ENCODE data around the gene RTP3.
"Not testable (repeated sequence)": the region's sequence is repeated elsewhere in the genome, so short reads cannot be mapped to it uniquely, and the experiment has no call there.

The RTP3 gene

DNA sequence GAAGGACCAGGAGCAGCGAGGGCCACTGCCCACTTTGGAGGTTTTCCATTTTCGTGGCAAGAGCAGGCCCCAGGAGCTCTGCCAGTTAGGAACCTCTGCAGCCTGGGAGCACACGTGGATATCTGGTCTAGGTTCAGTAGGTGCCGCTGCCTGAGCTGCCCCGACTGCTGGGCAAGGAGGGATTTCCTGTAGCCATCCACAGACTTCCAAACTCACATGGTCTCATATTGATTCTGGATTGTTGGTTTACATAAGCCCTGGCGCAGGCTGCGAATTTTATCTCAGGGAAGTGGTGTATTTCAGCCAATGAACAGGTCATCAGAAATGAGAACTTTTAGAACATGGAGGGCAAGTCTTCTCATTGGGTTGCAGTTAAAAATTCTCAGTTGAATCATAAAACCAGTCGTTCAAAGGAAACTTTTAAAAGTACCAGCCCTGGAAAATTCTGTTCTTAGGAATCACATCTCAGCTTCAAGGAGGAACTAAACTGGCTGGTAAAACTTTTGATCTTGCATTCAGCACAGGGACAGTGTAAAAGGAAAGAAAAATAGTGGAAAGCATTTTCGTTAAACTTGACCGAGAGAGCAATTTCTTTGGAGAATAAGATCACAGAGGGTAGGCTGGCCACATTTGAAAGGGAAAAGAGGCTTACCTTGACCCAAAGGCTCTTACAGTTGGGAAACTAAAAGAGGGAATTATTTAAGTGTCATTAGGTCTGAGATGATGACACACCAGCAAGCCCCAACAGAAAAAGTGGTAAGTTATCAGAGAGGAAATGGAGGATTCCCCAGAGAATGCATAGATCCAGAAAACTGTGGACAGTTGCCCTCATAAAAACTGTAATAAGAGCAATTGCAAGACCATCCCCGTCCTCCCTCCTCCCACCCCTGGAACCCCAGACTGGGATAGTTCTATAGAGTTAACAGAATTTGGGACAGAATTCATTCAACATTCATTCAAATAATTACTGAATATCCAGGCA is 6.4 kb upstream of the RTP3 start:
- DNase-seq (ENCODE audit: low read depth): no peak

DNA sequence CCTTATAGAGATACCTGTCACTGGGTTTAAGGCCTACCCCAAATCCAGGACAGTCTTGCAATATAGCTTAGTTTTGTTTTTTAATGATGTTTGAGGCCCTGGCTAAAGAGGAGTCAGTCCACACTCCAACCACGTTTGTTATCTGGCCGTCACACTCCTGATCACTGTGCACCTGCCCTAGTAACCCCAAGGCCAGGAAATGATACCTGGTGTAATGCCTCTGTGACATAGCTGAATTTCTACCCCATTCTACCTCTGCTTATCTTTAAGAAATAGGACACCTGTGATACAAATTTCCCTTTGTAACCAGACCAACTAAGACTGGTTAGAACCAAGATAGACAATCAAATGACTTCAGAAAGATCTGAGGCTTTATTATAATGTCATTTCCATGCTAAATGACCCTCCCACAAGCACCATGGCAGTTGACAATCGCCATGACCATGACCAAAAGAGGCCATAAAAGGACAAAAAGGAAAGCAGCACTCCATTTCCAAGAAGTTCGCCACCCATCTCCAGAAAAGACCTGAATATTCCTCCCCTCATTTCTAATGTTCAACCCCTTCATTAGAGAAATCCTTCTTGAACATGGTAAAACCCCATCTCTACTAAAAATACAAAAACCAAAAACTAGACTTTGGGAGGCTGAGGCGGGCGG is 4.8 kb upstream of the RTP3 start:
- no peak for DNase-seq (ENCODE audit: low read depth)

- DNase-seq (ENCODE audit: low read depth): not testable (repeated sequence)
Measured at GRCh38 chr3:46494491-46494890, 3.3 kb upstream of the RTP3 start.

DNA sequence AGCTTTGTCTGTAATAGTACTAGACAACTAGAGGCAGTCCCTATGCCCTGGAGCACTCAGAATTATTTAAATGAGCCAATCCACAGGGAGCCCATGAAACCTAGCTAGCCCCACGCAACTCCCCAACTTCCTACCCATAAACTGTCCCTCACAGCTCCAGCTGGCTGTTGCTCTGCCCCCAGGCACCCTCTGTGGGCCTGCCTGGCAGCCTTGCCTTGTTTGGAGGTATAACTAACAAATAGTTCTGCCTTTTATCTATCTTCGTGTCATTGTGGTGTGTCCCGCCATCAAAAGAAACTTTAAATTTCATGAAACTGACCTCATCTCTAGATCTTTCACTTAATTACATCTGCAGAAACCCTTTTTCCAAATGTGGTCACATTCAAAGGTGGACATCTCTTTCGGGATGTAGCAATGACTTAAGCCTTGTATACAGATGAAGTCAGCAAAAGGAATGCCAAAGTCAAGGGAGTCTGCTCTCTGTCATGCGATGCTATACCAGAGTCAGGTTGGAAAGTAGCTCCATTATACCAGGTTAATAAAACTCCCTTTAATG is 1.8 kb upstream of the RTP3 start:
- DNase-seq (ENCODE audit: low read depth): no peak

DNA sequence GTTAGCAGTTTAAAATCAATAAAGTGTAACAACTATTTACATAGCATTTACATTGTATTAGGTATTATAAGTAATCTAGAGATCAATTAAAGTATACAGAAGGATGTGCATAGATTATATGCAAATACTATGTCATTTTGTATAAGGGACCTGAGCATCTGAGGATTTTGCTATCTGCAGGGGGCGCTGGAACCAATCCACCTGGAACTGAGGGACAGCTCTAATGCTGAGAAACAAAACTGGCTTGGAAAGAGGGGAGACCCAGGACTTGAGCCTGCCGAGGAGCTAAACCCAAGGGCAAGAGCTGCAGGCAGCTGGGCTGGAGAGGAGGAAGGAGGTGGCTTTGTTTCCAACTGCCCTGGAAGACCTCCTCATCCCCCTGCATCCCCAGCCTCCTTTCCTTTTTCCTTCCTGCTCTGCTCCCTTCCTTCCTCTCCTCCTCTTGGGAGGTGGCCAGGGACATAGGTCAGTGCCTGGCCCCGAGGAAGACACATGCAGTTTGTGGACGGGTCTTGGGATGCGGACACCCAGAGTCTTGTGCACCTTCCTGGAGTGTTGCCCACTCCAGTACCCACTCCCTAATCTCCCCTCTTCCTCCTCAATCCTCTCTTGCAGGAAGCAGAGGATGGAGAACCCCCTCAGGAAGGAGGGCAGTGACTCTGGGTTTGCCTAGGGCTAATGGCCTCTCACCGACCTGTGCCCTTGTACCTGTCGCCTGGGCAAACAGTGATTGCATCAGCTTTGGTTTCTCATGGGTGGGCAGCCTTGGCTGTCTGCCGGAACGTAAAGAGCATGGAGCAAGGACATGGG is 825 bp upstream of the RTP3 start:
- peak; percentile 36 for DNase-seq (ENCODE audit: low read depth)

- DNase-seq (ENCODE audit: low read depth): no peak
Measured at GRCh38 chr3:46498916-46499519, 1.2 kb downstream of the RTP3 start.

DNA sequence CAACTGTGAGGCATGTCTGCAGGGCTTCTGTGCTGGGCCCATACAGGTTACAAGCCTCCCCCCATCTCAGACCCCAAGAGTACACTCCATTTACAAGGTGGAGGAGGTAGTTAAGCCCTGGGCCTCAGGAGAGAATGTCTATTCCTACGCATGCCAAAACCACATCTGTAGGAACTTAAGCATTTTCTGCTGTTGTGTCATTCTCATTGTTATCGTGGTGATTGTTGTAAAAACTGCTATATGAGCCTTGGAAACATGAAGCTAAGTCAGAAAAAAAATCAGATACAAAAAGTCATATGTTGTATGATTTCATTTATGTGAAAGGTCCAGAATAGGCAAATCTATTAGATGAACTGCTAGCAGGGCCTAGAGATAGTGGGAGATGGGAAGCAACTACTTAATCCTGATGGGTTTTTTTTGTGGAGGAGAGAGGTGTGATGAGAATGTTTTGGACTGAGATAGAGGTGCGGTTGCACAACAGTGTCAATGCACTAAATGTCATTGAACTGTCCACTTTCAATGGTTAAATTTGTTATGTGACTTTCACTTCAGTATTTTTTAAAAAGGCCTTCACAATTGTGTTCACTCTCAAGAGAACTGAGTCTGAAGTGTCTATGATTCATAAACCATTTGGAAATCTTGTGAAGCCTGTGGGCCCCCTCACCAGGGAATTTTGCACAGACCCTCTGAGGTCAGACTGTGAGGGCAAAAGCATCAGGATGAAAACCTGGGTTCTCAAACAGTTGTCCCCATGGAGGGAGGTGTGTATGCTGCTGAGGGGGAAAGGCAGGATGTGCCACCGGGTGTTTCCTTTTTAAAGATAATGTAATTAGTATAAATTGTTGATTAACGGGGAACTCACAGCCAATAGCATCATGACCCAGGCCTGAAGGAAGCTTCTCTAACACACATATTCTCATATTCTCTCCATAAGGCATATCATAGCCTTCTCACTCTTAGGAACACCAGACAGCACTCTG is 3.2 kb downstream of the RTP3 start:
- no peak for DNase-seq (ENCODE audit: low read depth)

DNA sequence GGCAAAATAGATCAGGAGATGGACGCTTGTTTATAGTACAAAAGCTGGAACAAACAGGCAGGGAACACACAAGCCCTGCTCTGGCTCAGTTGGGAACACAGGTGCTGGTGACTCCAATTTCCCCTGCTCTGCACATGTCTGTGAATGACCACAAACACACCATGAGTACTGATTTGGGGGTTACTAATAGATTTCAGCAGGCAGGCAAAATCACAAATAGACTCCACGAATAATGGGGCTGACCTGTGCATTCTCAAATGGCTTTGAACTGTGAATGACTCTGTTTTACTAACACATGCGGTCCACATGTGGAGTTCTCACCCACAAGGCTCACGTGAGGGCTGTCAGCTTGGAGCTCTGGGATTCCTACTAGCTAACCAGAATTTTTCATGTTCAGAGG is 3.9 kb downstream of the RTP3 start:
- DNase-seq (ENCODE audit: low read depth): no peak

DNA sequence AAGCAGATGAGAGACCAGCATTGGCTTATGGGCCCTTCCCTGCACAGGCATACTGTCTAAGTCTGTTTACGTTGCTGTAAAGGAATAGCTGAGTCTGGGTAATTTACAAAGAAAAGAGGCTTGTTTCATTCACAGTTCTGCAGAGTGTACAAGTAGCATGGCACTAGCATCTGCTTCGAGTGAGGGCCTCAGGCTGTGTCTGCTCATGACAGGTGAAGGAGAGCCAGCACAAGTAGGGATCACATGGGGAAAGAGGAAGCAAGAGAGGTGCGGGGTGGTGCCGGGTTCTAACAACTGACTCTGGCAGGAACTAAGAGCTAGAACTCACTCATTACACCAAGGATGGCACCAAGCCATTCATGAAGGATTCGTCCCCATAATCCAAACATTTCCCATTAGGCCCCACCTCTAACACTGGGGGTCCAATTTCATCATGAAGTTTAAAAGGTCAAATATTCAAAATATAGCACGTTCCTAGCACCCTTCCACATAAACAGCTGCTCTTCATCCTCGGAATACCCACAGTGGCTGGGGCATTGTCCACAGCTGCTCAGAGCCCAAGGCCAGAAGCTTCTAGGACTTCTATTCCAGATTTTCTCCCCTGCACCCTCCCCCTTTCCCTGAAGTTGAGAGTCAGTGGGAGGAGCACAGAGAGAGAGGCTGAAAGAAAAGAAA is 5.6 kb downstream of the RTP3 start:
- no peak for DNase-seq (ENCODE audit: low read depth)

DNA sequence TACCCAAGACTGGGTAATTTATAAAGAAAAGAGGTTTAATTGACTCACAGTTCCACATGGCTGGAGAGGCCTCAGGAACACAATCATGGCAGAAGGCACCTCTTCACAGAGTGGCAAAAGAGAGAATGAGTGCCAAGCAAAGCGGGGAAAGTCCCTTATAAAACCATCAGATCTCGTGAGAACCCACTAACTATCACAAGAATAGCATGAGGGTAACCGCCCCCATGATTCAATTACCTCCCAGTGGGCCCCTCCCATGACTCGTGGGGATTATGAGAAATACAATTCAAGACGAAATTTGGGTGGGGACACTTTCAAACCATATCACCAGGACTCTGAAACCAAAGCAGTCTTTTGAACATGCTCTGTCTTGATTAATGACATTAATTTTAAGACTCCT is 7.0 kb downstream of the RTP3 start:
- DNase-seq (ENCODE audit: low read depth): peak; percentile 38

- DNase-seq (ENCODE audit: low read depth): no peak
Measured at GRCh38 chr3:46505953-46506352, 8.2 kb downstream of the RTP3 start.

DNA sequence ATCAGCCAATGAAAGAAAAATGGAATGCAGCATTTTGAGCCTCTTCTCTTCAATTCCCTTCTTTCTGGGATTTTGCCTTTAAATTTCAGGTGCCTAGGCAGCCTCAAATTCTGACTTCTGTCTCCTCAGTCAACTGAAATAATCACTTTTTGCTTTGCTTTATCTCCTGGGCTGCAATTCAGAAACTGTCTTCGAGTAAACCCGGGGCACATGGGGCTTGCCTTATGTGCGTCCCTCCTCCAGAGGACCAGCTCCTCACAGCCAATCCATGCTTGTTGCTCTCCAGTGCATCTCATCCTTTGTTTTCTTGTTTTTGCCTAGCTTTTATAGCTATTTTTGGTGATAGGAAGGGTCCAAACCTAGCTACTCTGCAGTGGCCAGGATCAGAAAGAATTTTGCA is 8.8 kb downstream of the RTP3 start:
- no peak for DNase-seq (ENCODE audit: low read depth)

DNA sequence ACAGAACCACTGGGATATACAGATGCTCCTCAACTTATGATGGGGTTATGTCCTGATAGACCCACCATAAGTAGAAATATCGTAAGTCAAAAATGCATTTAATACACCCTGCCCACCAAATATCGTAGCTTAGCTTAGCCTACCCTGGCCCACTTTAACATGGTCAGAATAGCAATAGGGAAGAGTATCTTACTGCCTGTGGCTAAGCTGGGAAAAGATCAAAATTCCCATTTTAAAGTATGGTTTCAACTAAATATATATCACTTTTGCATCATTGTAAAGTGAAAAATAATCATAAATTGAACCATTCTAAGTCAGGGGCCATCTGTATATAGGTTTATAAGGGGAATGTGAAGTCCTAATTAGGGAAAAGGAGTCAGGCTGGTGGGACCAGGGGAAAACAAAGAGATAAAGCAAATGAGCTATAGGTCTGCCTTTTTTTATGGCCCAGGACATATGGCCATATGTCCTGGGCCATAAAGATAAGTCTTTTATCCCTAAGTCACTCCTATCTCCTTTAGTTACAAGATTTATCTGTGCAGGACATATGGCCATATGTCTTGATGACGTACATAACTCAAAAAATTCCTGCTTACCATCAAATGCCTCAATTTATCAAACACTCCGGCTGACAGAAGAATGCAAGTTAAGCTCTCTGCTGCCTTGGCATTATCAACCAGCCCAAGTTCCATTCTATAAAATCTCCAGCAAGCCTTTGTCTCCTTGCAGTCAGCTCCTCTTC is 11.2 kb downstream of the RTP3 start:
- DNase-seq (ENCODE audit: low read depth): no peak

- no peak for DNase-seq (ENCODE audit: low read depth)
Measured at GRCh38 chr3:46509661-46510187, 11.9 kb downstream of the RTP3 start.

DNA sequence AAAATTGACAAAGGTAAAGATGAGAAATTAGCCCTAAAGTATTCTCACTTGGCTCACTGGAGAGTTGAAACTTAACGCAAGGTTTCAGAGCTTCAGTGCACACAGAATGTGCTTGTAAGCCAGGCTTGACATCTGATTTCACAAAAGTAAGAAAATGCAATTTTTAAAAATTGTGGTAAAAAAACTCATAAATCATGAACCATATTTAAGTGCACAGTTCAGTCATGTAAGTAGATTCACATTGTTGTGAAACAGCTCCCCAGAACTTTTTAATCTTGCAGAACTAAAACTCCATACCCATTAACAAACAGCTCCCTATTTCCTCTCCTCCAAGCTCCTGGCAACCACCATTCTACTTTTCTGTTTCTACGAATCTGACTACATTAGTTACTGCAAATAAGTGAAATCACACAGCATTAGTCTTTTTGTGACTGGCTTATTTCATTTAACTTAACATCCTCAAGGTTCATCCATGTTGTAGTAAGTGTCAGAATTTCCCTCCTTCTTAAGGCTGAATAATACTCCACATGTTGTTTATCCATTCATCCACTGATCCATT is 14.5 kb downstream of the RTP3 start:
- no peak for DNase-seq (ENCODE audit: low read depth)

DNA sequence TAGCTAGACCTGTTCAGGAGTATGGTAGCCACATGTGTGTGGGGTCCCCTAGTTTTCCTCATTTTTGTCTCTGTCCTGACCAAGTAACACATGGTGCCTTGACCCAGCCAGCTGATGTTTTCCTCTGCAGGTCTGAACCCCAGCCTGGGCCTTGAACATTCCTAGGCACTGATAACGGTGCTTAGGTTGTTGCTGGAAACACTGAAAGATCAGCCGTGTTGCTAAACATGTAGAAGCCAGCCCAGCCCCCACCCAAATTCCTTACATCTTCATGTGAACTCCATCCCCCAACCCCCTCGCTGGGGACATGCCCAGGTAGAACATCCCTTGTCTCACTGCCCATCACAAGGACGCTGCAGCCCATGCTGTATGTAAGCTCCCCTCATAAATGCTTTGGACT is 18.7 kb downstream of the RTP3 start:
- no peak for DNase-seq (ENCODE audit: low read depth)

DNA sequence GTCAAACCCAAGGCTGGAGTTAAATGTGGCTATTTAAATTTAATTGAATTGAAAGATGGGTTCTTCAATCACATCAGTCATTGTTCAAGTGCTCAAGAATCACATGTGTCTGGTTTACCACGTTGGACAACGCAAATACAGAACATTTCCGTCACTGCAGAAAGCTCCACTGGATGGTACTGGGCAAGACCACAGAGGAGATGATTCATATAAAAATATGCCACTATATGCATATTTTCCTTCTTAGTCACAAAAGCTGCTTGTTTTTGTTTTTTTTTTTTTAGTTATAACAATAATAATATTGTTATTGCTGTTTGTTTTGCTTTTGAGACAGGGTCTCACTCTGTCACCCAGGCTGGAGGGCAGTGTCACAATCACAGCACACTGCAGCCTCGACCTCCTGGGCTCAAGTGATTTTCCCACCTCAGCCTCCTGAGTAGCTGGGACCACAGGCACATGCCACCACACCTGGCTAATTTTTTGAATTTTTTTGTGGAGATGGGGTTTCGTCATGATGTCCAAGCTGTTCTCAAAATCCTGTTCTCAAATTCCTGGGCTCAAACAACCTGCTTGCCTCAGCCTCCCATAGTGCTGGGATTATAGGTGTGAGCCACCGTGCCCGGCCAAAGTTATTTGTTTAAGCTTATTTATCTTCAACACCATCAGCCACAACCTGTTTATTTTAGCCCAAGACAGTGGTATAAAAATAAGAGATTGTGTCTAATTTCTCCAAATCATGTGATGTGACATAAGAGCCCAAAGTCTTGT is 19.4 kb downstream of the RTP3 start:
- DNase-seq (ENCODE audit: low read depth): no peak

DNA sequence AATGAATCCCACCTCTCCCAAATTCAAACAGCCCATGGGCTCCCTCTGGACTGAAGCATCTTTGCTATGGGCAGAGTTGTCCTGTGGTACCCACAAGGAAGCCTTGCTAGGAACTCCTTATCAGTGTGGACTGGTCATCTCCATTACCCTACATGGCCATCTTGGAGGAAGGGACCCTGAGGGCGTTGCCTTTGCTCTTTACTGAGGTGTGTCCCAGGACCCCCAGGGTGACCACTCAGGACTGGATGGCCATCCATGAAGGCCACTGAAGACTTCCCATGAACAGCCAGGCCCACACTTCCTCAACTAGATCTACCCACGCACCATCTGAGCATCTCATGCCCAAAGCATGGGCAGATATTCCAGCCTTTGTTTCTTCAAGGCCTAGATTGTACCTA is 20.0 kb downstream of the RTP3 start:
- DNase-seq (ENCODE audit: low read depth): no peak

All from activated T-cell treated with anti-CD3 and anti-CD28 coated beads for 24 hours (primary cell).